GM12873 (cell line): ENCODE measurements around the gene ALAS1.

Experiments
- TF ChIP-seq, protein P1 (sequence below): IDR thresholded peaks from 2 replicates; pipeline ENCODE4 v1.5.1; 2012; ENCODE audit warnings: low read depth, mild to moderate bottlenecking, moderate library complexity, low read length, control low read depth; ENCODE audit not compliant: insufficient read depth; ENCODE audit errors: missing control alignments

ALAS1 gene

DNA sequence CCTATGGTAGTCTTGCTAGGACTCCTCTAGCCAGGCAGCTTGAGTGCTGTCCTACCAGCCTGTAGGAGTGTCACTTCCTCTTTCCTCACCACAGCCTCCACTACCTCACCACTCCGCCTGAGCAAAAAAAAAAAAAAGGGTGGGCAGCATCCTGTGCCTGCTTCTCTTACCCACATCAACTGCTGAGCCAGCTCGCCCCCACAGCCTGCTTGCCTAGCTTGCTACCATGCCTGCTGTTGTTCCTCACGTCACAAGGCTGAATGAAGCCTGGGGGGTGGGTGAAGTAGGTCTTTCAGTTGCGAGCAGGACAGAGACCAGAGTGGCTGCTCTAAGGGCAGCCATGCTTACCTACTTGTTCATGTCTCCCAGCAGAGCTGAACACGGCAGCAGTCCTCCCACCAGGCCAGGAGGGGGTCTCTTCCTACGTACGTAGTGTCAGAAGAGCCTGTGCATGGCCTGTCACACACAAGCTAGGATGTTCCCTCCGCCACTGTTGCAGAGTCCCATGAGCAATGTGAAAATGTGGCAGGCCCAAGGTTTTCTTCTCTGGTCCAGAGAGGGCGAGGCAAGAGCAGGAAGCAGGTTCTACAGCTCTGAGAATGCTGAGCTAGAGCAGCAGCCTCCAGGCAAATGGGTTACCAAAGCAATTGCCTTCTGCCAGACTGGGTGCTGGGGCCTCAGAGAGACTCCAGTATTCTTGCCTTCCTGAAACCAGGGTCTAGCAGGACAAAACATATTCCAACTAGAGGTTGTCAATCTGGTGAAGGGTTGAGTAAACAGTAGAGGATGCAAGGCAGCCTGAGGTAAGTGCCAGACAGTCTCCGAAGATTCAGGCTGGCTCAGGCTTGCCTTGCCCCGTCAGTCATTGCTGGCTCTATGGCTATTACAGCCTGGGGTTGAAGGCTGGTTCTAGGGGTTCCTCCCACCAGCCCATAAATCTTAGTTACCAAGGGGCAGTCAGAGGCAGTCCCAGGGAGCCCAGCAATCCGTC is 55.6 kb downstream of the ALAS1 start:
- TF ChIP-seq, protein P1, sequence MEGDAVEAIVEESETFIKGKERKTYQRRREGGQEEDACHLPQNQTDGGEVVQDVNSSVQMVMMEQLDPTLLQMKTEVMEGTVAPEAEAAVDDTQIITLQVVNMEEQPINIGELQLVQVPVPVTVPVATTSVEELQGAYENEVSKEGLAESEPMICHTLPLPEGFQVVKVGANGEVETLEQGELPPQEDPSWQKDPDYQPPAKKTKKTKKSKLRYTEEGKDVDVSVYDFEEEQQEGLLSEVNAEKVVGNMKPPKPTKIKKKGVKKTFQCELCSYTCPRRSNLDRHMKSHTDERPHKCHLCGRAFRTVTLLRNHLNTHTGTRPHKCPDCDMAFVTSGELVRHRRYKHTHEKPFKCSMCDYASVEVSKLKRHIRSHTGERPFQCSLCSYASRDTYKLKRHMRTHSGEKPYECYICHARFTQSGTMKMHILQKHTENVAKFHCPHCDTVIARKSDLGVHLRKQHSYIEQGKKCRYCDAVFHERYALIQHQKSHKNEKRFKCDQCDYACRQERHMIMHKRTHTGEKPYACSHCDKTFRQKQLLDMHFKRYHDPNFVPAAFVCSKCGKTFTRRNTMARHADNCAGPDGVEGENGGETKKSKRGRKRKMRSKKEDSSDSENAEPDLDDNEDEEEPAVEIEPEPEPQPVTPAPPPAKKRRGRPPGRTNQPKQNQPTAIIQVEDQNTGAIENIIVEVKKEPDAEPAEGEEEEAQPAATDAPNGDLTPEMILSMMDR = no peak

DNA sequence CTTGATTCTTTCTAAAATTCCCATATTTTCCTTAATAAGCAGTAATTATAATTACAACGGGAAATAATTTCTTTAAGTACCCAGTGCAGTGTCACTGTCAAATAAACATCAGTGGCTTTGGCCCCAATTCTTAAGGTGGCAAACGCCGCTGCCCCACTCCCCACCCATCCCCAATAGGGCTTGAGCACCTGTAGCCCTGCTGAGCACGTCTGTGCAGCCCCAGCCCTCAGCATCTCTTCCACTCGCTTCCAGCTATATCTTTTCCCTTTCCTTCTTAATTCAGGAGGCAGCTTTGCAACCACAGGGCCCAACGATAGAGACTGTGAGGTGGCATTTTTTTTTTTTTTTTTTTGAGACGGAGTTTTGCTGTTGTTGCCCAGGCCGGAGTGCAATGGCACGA is 56.6 kb downstream of the ALAS1 start:
- TF ChIP-seq, protein P1 = no peak

GRCh38 chr3:52256159-52256558 is 58.2 kb downstream of the ALAS1 start:
- TF ChIP-seq, protein P1 = no peak

DNA sequence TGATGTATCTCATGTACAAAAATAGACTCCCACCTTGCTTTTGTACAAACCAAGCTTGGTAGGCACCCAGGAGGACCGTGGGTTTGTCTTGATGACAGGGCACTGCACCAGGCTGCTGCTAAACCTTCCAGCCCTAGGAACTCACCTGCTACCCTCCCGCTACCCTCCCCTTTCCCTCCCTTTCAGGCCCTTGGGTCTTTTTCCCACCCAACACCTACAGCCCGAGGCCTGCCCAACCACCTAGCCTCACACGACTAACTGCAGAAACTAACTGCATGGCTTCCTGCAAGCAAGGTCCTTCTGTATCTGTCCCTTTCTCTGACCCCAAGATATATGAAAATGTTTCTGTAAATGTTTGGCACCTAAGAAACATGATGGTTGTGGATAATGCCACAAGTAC is 58.7 kb downstream of the ALAS1 start:
- TF ChIP-seq, protein P1 = no peak

GRCh38 chr3:52257911-52258310 is 60.0 kb downstream of the ALAS1 start:
- TF ChIP-seq, protein P1 = no peak

GRCh38 chr3:52259035-52259434 is 61.1 kb downstream of the ALAS1 start:
- TF ChIP-seq, protein P1 = no peak

GRCh38 chr3:52259448-52259847 is 61.5 kb downstream of the ALAS1 start:
- TF ChIP-seq, protein P1 = no peak
